PFSK-1 (cell line): ENCODE measurements around the gene TCEANC.

ENCODE experiments used
- FOXP2 ChIP-seq: optimal IDR thresholded peaks from 2 replicates; pipeline ENCODE3; 2011; ENCODE audit warnings: borderline replicate concordance, control low read depth, inconsistent platforms; ENCODE audit not compliant: insufficient read depth; ENCODE audit errors: extremely low read length, extremely low read depth
- POLR2AphosphoS5 ChIP-seq: IDR thresholded peaks from 2 replicates; pipeline ENCODE4 v1.6.1; 2012; ENCODE audit warnings: low read depth, mild to moderate bottlenecking, control low read depth, low read length, moderate library complexity
- REST ChIP-seq, 2 experiments: IDR thresholded peaks; 2 replicates each; pipeline versions ENCODE4 v1.6.1 to v1.8.0; 2011 to 2012; ENCODE audit warnings: low read depth in 2 of 2, low read length in 2 of 2, control low read depth in 1 of 2, inconsistent platforms in 1 of 2, mild to moderate bottlenecking in 1 of 2, moderate library complexity in 1 of 2; ENCODE audit not compliant: insufficient read depth in 1 of 2
- SIN3A ChIP-seq: IDR thresholded peaks from 2 replicates; pipeline ENCODE4 v1.6.1; 2012; ENCODE audit warnings: mild to moderate bottlenecking, low read length, moderate library complexity, borderline replicate concordance; ENCODE audit not compliant: insufficient read depth
- TAF1 ChIP-seq: IDR thresholded peaks from 2 replicates; pipeline ENCODE4 v1.6.1; 2012; ENCODE audit warnings: low read length, control low read depth, borderline replicate concordance; ENCODE audit not compliant: insufficient read depth

DNA sequence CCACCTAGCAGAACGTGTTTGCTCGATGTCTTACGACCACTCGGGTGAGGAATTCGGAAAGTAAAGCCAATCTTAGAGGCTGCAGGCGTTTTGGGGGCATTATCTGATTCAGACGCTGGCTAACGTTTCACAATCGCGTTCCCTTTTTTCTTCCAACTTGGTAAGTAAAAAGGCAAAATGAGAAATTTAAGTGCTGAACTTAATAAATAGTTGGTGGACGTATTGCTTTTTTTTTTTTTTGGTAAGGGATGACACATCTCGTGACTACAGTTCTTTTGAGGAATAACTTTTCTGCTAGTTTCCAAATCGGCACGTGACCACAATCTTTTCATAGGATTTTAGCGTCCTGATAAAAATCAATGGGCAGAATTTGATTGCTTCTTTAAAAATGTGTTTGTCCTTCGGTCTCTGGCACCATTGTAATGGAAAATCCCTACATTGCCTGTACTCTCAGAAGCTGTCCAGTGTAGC, 36.8 kb downstream of the TCEANC start:
- TF ChIP-seq TAF1 (no peak), REST (IDR thresholded peaks at IDR 0.05; ENCODE audit: insufficient read depth in 1 of 2, low read depth in 2 of 2, low read length in 2 of 2) (no peak), POLR2AphosphoS5 (no peak), SIN3A (no peak), FOXP2 (no peak)
